Measurements from ENCODE around the gene RASSF5. TPM values are rescaled to one million over a fixed set of nuclear protein-coding genes. Genes with fewer than 3 reads are reported as not detected.

RASSF5 gene
- total RNA-seq, 4 donors from 2014 or later: 0.77 to 5.3 (median 3.2) TPM

DNA sequence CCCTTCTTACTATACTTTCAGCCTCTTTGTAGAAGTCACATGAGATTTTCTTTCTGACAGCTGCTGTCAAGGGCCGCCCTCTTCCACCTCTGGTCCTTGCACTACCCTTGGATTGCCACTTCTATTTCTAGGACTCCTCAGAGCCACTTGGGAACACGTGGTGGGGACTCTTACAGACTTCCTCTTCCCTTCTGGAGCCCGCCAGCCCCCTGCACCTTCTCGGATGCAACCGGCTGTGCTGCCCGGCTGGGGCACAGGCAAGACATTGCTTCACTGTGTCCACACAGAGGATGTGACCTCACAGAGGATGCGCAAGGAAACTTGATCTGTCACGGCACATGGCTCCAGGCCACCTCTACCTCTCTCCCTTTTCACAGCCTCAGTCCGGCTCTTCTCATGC, 39.4 kb upstream of the RASSF5 start:
- no peak overlapping the region for H3K4me3 ChIP-seq
- peaks cover 0 to 8% of the 10 kb centered on the region in 2 donors for H3K4me1 ChIP-seq
- TF ChIP-seq, protein P1, sequence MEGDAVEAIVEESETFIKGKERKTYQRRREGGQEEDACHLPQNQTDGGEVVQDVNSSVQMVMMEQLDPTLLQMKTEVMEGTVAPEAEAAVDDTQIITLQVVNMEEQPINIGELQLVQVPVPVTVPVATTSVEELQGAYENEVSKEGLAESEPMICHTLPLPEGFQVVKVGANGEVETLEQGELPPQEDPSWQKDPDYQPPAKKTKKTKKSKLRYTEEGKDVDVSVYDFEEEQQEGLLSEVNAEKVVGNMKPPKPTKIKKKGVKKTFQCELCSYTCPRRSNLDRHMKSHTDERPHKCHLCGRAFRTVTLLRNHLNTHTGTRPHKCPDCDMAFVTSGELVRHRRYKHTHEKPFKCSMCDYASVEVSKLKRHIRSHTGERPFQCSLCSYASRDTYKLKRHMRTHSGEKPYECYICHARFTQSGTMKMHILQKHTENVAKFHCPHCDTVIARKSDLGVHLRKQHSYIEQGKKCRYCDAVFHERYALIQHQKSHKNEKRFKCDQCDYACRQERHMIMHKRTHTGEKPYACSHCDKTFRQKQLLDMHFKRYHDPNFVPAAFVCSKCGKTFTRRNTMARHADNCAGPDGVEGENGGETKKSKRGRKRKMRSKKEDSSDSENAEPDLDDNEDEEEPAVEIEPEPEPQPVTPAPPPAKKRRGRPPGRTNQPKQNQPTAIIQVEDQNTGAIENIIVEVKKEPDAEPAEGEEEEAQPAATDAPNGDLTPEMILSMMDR (IDR thresholded peaks at IDR 0.05): no peak
- no peak for TF ChIP-seq POLR2A (IDR thresholded peaks at IDR 0.05)
- H3K27ac ChIP-seq: no peak overlapping the region
- no peaks in the 10 kb centered on the region for H3K36me3 ChIP-seq
- DNase-seq: no peak
- H3K9me3 ChIP-seq: no peaks in the 10 kb centered on the region
- H3K27me3 ChIP-seq: no peaks in the 10 kb centered on the region
- intact Hi-C loops (cut with DNase I; ENCODE audit: low total_unique reads): no loop called here

DNA sequence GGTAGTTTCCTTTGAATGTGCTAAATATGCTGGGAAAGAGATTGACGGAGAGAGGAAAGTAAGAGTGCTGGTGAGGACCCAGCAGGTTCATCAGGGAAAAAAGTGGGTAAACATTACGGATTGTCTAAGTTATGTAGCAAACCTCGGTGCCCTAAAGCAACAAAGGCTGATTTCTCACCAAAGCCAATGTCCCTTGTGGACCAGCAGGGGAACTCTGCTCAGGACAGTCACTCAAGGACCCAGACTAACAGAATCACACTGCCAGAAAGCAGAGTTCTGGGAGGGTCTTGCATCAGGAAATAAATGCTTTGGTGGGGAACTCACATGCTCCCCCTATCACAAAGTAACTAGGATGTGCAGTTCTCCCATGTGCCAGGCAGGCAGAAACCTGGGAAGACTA, 38.8 kb upstream of the RASSF5 start:
- no peak for DNase-seq

DNA sequence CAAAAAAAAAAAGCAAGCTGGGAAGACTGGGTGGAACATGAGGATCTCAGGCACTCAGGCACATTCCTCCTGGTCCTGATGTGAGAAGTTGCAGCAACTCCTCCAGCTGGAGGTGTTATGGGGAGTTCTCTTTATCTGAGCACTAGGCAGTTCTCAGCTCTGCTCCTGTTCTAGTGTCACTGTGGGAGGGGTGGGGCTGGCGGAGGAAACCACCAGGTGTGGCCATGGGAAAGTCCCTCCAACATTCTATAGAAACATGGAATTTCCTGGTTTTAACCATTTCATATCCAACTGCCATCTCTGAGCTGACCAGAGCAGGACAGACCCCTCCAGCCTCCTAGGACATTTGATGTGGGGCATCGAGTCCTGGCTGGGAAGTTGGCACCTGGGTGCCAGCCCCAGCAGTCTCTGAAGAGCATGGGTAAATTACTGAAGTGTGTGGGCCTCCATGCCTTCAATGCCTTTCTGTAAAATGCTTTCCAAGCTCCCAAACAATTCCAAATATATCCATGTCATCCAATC, 37.9 kb upstream of the RASSF5 start:
- no peak for TF ChIP-seq POLR2A (IDR thresholded peaks at IDR 0.05)
- TF ChIP-seq, protein P1 (IDR thresholded peaks at IDR 0.05): no peak
- no peaks in the 10 kb centered on the region for H3K9me3 ChIP-seq
- no peaks in the 10 kb centered on the region for H3K36me3 ChIP-seq
- intact Hi-C loops (cut with DNase I; ENCODE audit: low total_unique reads): no loop called here
- no peaks in the 10 kb centered on the region for H3K27me3 ChIP-seq
- H3K4me3 ChIP-seq: no peak overlapping the region
- peaks cover 0 to 8% of the 10 kb centered on the region in 2 donors for H3K4me1 ChIP-seq
- DNase-seq: no peak
- no peak overlapping the region for H3K27ac ChIP-seq

More for the DNA sequence above, 38.8 kb upstream of the RASSF5 start:
- no peak overlapping the region for H3K4me3 ChIP-seq
- no peaks in the 10 kb centered on the region for H3K36me3 ChIP-seq
- TF ChIP-seq POLR2A (IDR thresholded peaks at IDR 0.05): no peak
- TF ChIP-seq, protein P1 (IDR thresholded peaks at IDR 0.05): no peak
- H3K4me1 ChIP-seq: peaks cover 0 to 8% of the 10 kb centered on the region in 2 donors
- H3K27me3 ChIP-seq: no peaks in the 10 kb centered on the region
- H3K27ac ChIP-seq: no peak overlapping the region
- no peaks in the 10 kb centered on the region for H3K9me3 ChIP-seq
- intact Hi-C loops (cut with DNase I; ENCODE audit: low total_unique reads): no loop called here

DNA sequence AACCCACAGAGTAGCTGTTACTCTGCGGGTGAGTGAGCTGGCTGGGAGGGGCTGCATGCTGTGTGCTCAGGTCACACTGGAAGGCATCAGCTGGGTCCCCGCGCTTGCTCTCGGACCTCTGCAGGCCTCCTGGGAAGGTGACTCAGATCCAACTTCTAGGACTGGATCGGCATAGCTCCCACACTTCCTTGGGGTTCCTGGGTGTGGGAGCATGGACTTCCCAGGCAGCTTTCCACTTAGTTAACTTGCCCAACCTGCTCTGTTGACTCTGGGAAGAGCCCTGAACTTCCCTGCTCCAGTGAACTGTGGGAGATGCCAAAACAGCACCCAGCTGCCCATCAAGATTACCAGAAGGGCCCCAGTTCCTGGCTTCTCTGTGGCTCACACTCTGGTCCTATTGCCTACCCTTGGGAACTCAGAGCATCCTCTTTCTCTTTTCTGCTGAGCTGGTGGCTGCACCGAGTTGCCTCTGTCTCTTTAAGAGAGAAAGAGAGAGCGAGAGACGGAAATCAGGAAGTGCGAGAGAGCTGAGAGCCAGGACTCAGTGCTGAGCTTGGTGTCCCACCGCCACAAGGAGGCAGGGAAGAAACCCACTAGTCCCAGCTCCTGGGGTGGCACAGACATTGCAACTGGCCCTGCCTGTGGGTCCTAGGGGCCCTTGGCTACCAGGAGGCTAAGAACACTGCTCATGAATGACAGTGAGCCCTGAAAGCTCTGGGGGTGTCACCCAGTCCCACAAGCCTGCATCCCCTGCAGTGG, 37.2 kb upstream of the RASSF5 start, which contains the start of gene IKBKE:
Gene IKBKE, plus strand, starts transcription at position 544 of the 759 bp plus-strand sequence. CDS start 2,752 bp downstream, outside the sequence.
- no peaks in the 10 kb centered on the region for H3K9me3 ChIP-seq
- peak within 1 kb of the TSS; percentile 42 to 46 for H3K4me3 ChIP-seq
- no peak for TF ChIP-seq POLR2A (IDR thresholded peaks at IDR 0.05)
- TF ChIP-seq, protein P1 (IDR thresholded peaks at IDR 0.05): peak in 1 of 4 experiments; percentile 12
- peak within 1 kb of the TSS in 1 of 2 donors; percentile 22 for H3K27ac ChIP-seq
- H3K27me3 ChIP-seq: no peaks in the 10 kb centered on the region
- H3K4me1 ChIP-seq: peaks cover 0 to 8% of the 10 kb centered on the region in 2 donors
- DNase-seq: peak in 1 of 2 donors; percentile 34
- intact Hi-C loops (cut with DNase I; ENCODE audit: low total_unique reads): no loop called here
- no peaks in the 10 kb centered on the region for H3K36me3 ChIP-seq

Measured in uterus (tissue), 4 donors.